K562 (cell line): ENCODE measurements around the gene GAPVD1. TPM values are rescaled to one million over a fixed set of nuclear protein-coding genes. Genes with fewer than 3 reads are reported as not detected.

Source experiments
- BRD4 ChIP-seq: fragments of 200-600 bp; sonication (generic); IDR thresholded peaks from 2 replicates; pipeline ENCODE4 v1.6.1; 2017; ENCODE audit warnings: inconsistent platforms
- HDAC3 ChIP-seq: fragments of 450-650 bp; IDR thresholded peaks from 2 replicates; pipeline ENCODE4 v1.6.1; 2018; ENCODE audit warnings: borderline replicate concordance, mild to moderate bottlenecking, moderate library complexity; ENCODE audit not compliant: partially characterized antibody
- KLF16 ChIP-seq: IDR thresholded peaks from 2 replicates; pipeline ENCODE4 v1.6.1; 2016; ENCODE audit warnings: antibody characterized with exemption
- MAFF ChIP-seq: IDR thresholded peaks from 2 replicates; pipeline ENCODE4 v1.6.1; 2012; ENCODE audit warnings: low read length, improper control_type of control experiment
- MAFK ChIP-seq: IDR thresholded peaks from 2 replicates; pipeline ENCODE4 v1.6.1; 2011; ENCODE audit warnings: low read length, improper control_type of control experiment
- RB1 ChIP-seq: fragments of 450-650 bp; IDR thresholded peaks from 2 replicates; pipeline ENCODE4 v1.6.1; 2017; ENCODE audit warnings: low read depth, mild to moderate bottlenecking
- ZNF316 ChIP-seq: fragments of 450-650 bp; IDR thresholded peaks from 2 replicates; pipeline ENCODE4 v1.6.1; 2016
- ZNF384 ChIP-seq: IDR thresholded peaks from 2 replicates; pipeline ENCODE4 v1.6.1; 2012; ENCODE audit warnings: low read depth, low read length, improper control_type of control experiment
- ZNF717 ChIP-seq: fragments of 250-450 bp; sonication (Bioruptor Pico); IDR thresholded peaks from 2 replicates; pipeline ENCODE4 v1.5.0; 2021
- polyA plus RNA-seq, 8 experiments: library from polyadenylated mRNA; depleted of rRNA in 4 of 8; stranded (reverse) in 5 of 8; unstranded in 3 of 8; fragments of >200 nt; fragmentation: Nextera tagmentation in 2 of 8; fragmentation: Illumina TruSeq in 1 of 8; extraction: Ambion mirVana in 2 of 8; extraction: Trizol in 1 of 8; gene quantifications; 2 replicates each; pipeline versions ENCODE4 v1.2.1 to v1.2.3, GENCODE V29; 2011 to 2014; ENCODE audit warnings: inconsistent platforms in 1 of 8, missing spikeins in 1 of 8
- total RNA-seq, 7 experiments: library from RNA; depleted of rRNA in 6 of 7; stranded (reverse); fragments of >200 nt in 6 of 7; fragmentation: Illumina TruSeq in 2 of 7; extraction: Trizol in 2 of 7; gene quantifications; 2 replicates each; pipeline versions ENCODE4 v1.2.1 to v1.2.3, GENCODE V29; 2011 to 2021; ENCODE audit warnings: low replicate concordance in 1 of 7
- TF ChIP-seq, protein P1 (sequence below), 2 experiments: fragments of 450-650 bp; formaldehyde crosslinking in 1 of 2; IDR thresholded peaks; 2 replicates each; pipeline versions ENCODE4 v1.4.0 to v1.6.1; 2014 to 2020; ENCODE audit warnings: mild to moderate bottlenecking in 2 of 2, borderline replicate concordance in 1 of 2, low read depth in 1 of 2
- TF ChIP-seq, protein P2 (sequence below): IDR thresholded peaks from 2 replicates; pipeline ENCODE4 v1.6.1; 2012; ENCODE audit warnings: low read depth, low read length, improper control_type of control experiment, borderline replicate concordance
- TF ChIP-seq, protein P3 (sequence below): fragments of 450-650 bp; formaldehyde crosslinking; IDR thresholded peaks from 2 replicates; pipeline ENCODE4 v1.4.0; 2020; ENCODE audit warnings: mild to moderate bottlenecking, moderate library complexity
- TF ChIP-seq, protein P4 (sequence below), 2 experiments: IDR thresholded peaks in 1 of 2; conservative IDR thresholded peaks in 1 of 2; 2 replicates each; pipeline ENCODE4 v1.6.1; 2016; ENCODE audit warnings: low read depth in 2 of 2, mild to moderate bottlenecking in 1 of 2, missing compliant biosample characterization in 1 of 2, missing genetic modification characterization in 1 of 2, moderate library complexity in 1 of 2

Gene GAPVD1
- total and polyA plus RNA-seq, 9 of the 15 experiments (the other 6 are each of a cell fraction or from before 2014, with no cell fraction given): 9.5 to 66.1 (median 45.5) TPM

DNA sequence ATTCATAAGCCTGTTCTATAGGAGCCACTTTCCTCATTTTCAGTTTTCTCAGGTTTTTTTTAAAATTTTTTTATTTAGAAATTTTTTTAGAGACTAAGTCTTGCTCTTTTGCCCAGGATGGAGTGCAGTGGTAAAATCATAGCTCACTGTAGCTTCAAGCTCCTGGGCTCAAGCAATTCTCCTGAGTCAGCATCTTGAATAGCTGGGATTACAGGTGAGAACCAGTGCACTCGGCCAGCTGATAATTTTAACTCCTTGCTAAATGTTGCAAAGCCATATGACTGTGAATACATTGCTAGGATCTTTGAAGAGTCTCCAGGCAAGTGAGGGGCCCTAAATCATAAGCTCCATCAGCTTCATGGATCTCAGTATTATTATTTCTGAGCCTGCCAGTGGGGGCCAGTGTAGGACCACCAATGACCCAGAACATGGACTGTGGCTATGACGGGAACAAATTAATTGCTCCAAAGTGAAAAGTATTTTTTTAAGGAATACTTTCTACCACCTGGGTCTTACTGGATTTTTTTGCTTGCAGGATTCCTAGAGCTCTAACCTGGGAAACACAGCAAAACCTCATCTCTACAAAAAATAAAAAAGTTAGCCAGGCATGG, 5.7 kb upstream of the GAPVD1 start (continued):
- TF ChIP-seq, protein P1, sequence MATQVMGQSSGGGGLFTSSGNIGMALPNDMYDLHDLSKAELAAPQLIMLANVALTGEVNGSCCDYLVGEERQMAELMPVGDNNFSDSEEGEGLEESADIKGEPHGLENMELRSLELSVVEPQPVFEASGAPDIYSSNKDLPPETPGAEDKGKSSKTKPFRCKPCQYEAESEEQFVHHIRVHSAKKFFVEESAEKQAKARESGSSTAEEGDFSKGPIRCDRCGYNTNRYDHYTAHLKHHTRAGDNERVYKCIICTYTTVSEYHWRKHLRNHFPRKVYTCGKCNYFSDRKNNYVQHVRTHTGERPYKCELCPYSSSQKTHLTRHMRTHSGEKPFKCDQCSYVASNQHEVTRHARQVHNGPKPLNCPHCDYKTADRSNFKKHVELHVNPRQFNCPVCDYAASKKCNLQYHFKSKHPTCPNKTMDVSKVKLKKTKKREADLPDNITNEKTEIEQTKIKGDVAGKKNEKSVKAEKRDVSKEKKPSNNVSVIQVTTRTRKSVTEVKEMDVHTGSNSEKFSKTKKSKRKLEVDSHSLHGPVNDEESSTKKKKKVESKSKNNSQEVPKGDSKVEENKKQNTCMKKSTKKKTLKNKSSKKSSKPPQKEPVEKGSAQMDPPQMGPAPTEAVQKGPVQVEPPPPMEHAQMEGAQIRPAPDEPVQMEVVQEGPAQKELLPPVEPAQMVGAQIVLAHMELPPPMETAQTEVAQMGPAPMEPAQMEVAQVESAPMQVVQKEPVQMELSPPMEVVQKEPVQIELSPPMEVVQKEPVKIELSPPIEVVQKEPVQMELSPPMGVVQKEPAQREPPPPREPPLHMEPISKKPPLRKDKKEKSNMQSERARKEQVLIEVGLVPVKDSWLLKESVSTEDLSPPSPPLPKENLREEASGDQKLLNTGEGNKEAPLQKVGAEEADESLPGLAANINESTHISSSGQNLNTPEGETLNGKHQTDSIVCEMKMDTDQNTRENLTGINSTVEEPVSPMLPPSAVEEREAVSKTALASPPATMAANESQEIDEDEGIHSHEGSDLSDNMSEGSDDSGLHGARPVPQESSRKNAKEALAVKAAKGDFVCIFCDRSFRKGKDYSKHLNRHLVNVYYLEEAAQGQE (IDR thresholded peaks at IDR 0.05; ENCODE audit: borderline replicate concordance): peak; percentile 53; the same call in 1 of the 2 replicates
- TF ChIP-seq, protein P1 (CRISPR knock-in tag; IDR thresholded peaks at IDR 0.05; ENCODE audit: low read depth): no peak
- TF ChIP-seq BRD4 (no peak), ZNF717 (CRISPR knock-in tag) (no peak), ZNF316 (peak; percentile 93), RB1 (0 out of 2 replicates have a peak, but pooled peaks have one; percentile 27), HDAC3 (no peak), KLF16 (no peak), MAFK (peak; percentile 90), MAFF (peak; percentile 90), ZNF384 (no peak)
- TF ChIP-seq, protein P2, sequence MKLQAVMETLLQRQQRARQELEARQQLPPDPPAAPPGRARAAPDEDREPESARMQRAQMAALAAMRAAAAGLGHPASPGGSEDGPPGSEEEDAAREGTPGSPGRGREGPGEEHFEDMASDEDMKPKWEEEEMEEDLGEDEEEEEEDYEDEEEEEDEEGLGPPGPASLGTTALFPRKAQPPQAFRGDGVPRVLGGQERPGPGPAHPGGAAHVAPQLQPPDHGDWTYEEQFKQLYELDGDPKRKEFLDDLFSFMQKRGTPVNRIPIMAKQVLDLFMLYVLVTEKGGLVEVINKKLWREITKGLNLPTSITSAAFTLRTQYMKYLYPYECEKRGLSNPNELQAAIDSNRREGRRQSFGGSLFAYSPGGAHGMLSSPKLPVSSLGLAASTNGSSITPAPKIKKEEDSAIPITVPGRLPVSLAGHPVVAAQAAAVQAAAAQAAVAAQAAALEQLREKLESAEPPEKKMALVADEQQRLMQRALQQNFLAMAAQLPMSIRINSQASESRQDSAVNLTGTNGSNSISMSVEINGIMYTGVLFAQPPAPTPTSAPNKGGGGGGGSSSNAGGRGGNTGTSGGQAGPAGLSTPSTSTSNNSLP: 0 out of 2 replicates have a peak, but pooled peaks have one; percentile 18
- TF ChIP-seq, protein P3, sequence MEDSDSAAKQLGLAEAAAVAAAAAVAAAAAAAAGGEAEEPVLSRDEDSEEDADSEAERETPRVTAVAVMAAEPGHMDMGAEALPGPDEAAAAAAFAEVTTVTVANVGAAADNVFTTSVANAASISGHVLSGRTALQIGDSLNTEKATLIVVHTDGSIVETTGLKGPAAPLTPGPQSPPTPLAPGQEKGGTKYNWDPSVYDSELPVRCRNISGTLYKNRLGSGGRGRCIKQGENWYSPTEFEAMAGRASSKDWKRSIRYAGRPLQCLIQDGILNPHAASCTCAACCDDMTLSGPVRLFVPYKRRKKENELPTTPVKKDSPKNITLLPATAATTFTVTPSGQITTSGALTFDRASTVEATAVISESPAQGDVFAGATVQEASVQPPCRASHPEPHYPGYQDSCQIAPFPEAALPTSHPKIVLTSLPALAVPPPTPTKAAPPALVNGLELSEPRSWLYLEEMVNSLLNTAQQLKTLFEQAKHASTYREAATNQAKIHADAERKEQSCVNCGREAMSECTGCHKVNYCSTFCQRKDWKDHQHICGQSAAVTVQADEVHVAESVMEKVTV (CRISPR knock-in tag): peak; percentile 28; the same call in 1 of the 2 replicates
- TF ChIP-seq, protein P4, sequence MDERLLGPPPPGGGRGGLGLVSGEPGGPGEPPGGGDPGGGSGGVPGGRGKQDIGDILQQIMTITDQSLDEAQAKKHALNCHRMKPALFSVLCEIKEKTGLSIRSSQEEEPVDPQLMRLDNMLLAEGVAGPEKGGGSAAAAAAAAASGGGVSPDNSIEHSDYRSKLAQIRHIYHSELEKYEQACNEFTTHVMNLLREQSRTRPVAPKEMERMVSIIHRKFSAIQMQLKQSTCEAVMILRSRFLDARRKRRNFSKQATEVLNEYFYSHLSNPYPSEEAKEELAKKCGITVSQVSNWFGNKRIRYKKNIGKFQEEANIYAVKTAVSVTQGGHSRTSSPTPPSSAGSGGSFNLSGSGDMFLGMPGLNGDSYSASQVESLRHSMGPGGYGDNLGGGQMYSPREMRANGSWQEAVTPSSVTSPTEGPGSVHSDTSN (CRISPR knock-in tag; IDR thresholded peaks at IDR 0.05; ENCODE audit: low read depth): no peak
- TF ChIP-seq, protein P4 (tag; conservative IDR thresholded peaks at IDR 0.05; ENCODE audit: low read depth): peak; percentile 40; the same call in 1 of the 2 replicates
